Retinal pigment epithelial cell (primary cell): ENCODE data around the gene G6PC1.
"Not testable (repeated sequence)": the region's sequence is repeated elsewhere in the genome, so short reads cannot be mapped to it uniquely, and the experiment has no call there.

Source experiments
- DNase-seq: peaks from one replicate; pipeline ENCODE4 v3.0.0-alpha.2; 2010; ENCODE audit warnings: low read depth
- H3K4me3 ChIP-seq: 2 replicates; pipeline ENCODE4 v1.5.1; 2011; ENCODE audit warnings: mild to moderate bottlenecking, low read length, control low read depth, moderate library complexity
- CTCF ChIP-seq: conservative IDR thresholded peaks from 2 replicates; pipeline ENCODE4 v1.5.1; 2011; ENCODE audit warnings: low read depth, low read length, control low read depth, inconsistent platforms

G6PC1 gene

GRCh38 chr17:42868338-42868737, 32.3 kb upstream of the G6PC1 start:
- TF ChIP-seq CTCF: no peak
- no peak for DNase-seq
- no peak overlapping the region for H3K4me3 ChIP-seq

GRCh38 chr17:42871647-42872046, 29.0 kb upstream of the G6PC1 start:
- no peak overlapping the region for H3K4me3 ChIP-seq
- no peak for DNase-seq
- TF ChIP-seq CTCF: no peak

- DNase-seq: no peak
- H3K4me3 ChIP-seq: no peak overlapping the region
- TF ChIP-seq CTCF: no peak
These were observed 28.2 kb upstream of the G6PC1 start for GRCh38 chr17:42872251-42872965.

GRCh38 chr17:42873315-42873714, 27.3 kb upstream of the G6PC1 start:
- TF ChIP-seq CTCF: no peak
- H3K4me3 ChIP-seq: no peak overlapping the region
- no peak for DNase-seq

- not testable (repeated sequence) for DNase-seq, H3K4me3 ChIP-seq
These were observed 26.5 kb upstream of the G6PC1 start for GRCh38 chr17:42873932-42874695.

- TF ChIP-seq CTCF: no peak
- DNase-seq: no peak
- H3K4me3 ChIP-seq: no peak overlapping the region
These were observed 23.6 kb upstream of the G6PC1 start for GRCh38 chr17:42877037-42877436.

- H3K4me3 ChIP-seq: no peak overlapping the region
- no peak for DNase-seq
- no peak for TF ChIP-seq CTCF
These were observed 22.3 kb upstream of the G6PC1 start for GRCh38 chr17:42878123-42878880.
